HuH-7 (cell line): ENCODE results near the gene SRSF6.
A peak's percentile ranks its signal among the peaks of the same experiment; 100 is the strongest.
"Not testable (repeated sequence)": the region's sequence is repeated elsewhere in the genome, so short reads cannot be mapped to it uniquely, and the experiment has no call there.

Experiments used
- DNase-seq: peaks from one replicate; pipeline ENCODE4 v3.0.0; 2011; ENCODE audit warnings: low spot score

Gene SRSF6

GRCh38 chr20:43457640-43458421, at the start of gene SRSF6:
Gene SRSF6, plus strand, starts transcription at chr20:43457896. Its CDS starts 138 bp downstream, at chr20:43458034.
- peak; percentile 86 for DNase-seq

GRCh38 chr20:43408848-43409576, 48.7 kb upstream of the SRSF6 start:
- DNase-seq, result peak; percentile 34

DNA sequence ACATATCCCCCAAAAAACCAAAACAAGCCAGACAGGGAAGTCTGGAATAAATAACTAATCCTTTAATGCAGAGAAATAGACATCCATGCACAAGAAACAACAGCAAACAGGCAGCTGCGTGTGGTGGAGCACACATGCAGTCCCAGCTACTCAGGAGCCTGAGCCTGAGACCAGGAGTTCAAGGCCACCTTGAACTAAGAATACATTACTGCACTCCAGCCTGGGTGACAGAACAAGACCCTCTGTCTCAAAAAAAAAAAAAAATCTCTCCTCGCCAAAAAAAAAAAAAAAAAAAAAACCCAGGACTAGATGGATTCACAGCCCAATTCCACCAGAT, 48.2 kb upstream of the SRSF6 start:
- no peak for DNase-seq

DNA sequence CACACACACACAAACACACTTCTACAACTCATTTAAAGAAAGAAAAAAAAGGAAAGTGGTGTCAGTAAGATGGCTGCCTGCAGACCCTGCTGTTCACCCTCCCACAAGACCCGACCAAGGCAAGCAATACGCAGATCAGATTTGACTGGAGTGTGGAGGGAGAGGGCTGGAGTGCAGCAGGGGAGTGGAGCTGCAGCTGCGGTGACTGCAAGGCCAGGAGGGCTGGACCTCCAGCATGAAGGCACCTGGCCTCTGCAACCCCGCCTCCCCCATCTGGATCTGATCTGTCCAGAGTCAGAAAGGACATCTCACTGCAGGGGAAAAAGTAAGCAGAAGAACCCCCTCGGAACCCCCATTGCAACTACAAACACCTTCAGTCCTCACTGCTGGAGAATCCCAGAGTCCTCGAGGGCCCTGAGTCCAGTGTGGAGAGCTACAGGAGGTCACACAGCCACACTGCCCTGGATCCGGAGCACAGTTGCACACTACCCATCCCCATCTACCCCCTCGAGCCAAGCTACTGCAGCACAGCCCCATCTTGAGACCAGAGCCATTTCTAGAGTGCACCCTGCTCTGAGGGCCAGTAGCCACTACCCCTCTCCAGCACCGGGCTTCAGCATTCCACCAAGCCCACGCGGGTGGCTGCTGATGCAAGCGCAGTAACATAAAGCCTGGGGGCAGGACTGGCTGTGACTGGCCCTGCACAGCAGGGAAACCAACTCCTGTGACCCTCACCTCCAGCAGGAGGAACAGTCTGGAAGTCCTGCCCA, 41.9 kb upstream of the SRSF6 start:
- DNase-seq, result no peak

GRCh38 chr20:43416591-43417228, 41.0 kb upstream of the SRSF6 start:
- no peak for DNase-seq

DNA sequence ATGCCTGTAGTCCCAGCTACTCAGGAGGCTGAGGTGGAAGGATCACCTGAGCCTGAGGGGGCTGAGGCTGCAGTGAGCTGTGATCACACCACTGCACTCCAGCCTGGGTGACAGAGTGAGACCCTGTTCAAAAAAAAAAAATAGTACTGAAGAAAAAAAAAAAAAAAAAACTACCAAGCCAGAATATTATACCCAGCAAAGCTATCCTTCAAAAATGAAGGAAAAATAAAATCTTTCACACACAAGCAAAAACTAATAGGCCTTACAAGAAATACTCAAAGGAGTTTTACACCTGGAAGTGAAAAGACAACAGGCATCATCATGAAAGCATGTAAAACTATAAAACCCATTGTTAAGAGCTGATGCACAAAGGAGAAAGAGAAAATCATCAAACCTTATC, 37.5 kb upstream of the SRSF6 start:
- DNase-seq, result no peak

GRCh38 chr20:43420913-43421312, 36.8 kb upstream of the SRSF6 start:
- DNase-seq, result not testable (repeated sequence)

GRCh38 chr20:43426172-43426571, 31.5 kb upstream of the SRSF6 start:
- no peak for DNase-seq

- DNase-seq, result no peak
Observed at GRCh38 chr20:43430265-43431133, 27.2 kb upstream of the SRSF6 start.

DNA sequence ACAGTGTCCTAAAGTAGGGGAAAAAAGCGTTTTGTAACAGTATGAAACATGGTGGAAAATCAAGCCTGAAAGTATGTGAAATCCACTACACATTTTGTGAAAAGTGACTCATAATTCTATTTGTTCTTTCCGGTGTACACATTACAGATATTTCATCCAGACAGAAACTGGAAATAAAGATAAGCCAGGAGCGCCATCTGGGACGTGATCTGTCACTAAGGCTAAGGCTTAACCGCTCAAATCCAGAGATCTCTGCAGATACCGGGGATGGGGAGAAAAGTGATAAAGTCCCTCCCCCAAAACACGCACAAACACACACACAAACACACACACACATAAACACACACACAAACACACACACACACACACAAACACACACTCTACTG, 26.6 kb upstream of the SRSF6 start:
- DNase-seq, result no peak

DNA sequence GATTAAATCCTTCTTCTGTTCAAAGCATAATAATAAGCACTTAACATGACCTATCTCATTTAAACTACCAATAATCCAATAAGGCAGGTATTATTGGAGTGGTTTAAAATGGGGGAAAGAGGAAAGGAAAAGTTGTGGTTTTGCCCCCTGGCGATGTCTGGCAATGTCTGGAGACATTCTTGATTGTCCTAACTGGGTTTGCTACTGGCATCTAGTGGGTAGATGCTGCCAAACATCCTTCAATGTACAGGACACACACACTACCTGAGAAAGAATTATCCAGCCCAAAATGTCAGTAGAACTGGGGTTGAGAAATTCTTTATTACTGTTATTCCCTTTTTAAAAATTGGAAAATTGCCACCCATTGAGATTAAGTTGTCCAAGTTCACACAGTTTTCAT, 25.2 kb upstream of the SRSF6 start:
- DNase-seq, result no peak

DNA sequence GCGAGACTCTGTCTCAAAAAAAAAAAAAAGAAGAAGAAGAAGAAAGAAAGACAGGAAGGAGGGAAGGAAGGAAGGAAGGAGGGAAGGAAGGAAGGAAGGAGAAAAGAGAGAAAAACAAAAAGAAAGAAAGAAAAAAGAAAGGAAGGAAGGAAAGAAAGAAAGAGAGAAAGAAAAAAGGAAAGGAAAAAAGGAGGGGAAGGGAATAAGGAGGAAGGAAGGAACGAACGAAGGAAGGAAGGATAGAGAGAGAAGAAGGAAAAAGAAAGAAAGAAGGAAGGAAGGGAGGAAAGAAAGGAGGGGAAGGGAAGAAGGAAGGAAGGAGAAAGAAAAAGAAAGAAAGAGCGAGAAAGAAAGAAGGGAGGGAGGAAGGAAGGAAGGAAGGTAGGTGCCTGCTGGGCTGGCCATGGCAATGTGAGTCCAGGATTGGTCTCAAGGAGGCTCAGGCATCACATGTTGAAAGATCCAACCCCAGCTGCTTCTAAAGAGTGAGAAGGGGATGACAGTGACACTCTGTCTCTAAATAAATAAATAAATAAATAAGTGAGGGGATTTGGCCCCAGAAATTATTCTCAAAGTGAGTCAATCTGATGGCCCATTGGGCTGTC, 24.3 kb upstream of the SRSF6 start:
- DNase-seq, result no peak

GRCh38 chr20:43434565-43434964, 23.1 kb upstream of the SRSF6 start:
- DNase-seq, result no peak

GRCh38 chr20:43438578-43439316, 18.9 kb upstream of the SRSF6 start:
- no peak for DNase-seq

DNA sequence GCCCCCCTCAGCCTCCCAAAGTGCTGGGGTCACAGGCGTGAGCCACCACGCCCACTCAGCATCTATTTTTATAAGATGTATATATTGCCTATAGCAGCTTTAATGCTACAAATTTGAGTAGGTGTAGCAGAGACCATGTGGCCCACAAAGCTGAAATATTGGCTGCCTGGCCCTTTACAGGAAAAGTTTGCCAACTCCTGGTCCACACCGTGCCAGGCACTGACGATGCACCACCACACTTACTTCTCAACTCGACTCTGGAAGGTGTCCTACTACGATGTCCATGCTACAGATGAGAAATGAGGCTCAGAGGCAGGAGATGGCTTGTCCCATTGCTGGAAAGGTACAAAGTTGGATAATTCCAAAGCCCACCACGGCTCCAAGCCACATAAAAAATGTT, 17.2 kb upstream of the SRSF6 start:
- no peak for DNase-seq

DNA sequence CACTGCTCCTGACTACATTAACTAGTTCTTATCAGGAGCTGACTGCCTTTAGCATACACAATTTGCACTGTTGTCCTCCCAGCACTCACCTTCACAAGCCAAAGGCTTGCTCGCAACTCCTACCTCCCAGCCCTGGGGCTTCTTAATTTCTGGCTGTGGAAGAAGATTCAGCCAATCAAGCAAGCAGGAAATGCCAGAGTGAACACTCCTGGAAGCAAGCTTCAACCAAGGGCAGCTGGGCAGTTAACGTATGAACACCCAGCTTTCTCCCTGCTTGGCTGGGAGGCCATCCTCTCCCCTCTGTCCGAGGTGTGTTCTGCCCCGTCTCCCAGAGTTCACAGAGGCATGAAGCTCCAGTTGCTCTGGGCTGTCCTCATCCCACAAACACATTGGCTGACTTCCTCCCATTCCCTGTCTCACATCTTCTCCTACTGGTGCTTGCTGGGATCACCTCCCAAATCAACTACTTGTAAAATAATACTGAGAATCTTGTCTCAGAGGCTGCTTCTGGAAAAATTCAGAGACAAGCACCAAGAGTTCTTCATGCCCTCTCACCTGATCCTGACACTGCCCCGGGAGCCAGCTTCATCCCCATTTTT, 15.3 kb upstream of the SRSF6 start:
- no peak for DNase-seq

GRCh38 chr20:43444107-43444506, 13.6 kb upstream of the SRSF6 start:
- DNase-seq, result no peak

DNA sequence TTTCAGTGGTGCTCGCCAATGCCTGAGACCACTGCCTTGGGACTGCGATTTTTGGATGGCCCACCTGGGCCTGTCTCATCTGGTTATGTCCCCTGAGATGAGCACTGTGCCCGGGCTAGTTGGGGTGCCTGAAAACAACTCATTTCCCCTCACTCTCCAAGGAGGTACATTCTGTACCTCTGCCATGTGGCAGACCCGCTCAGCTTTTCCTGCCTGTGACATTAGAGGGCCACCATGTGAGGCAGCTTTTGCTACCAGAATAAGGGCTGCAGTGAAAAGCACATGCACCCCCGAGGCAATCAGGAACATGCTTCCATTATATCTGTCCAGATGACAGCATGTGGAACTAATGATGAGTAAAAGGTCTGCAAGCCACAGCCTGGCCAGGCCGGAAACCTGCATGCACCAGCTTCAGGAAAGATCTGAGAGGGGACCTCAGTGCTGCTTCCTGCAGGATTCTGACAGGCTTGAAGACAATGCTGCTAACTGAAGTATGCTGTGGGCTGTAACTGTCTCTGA, 11.3 kb upstream of the SRSF6 start:
- DNase-seq, result no peak

GRCh38 chr20:43448431-43448747, 9.3 kb upstream of the SRSF6 start:
- DNase-seq, result not testable (repeated sequence)
